Astrocyte (in vitro differentiated cells and primary cell): ENCODE results near the gene C1orf174. TPM values are rescaled to one million over a fixed set of nuclear protein-coding genes. Genes with fewer than 3 reads are reported as not detected.

Experiments
- DNase-seq: peaks from one replicate; pipeline ENCODE4 v3.0.0-alpha.2; 2010; ENCODE audit warnings: low read depth
- FAIRE-seq: peaks from 2 replicates; lab custom pipeline; 2011; peaks lifted over from hg19 to GRCh38; lab: Jason Lieb, UNC
- H2AFZ ChIP-seq: 2 replicates; pipeline ENCODE4 v1.6.0; 2012; ENCODE audit warnings: low read depth, low read length, inconsistent platforms
- H3K27ac ChIP-seq: 2 replicates; pipeline ENCODE4 v1.5.1; 2011; ENCODE audit warnings: low read depth, low read length, inconsistent platforms
- H3K27me3 ChIP-seq: 2 replicates; pipeline ENCODE4 v1.6.0; 2011; ENCODE audit warnings: low read length, inconsistent platforms; ENCODE audit not compliant: insufficient read depth
- H3K36me3 ChIP-seq: 2 replicates; pipeline ENCODE4 v1.5.1; 2011; ENCODE audit warnings: low read length, inconsistent platforms; ENCODE audit not compliant: insufficient read depth
- H3K4me1 ChIP-seq: 2 replicates; pipeline ENCODE4 v1.5.1; 2011; ENCODE audit warnings: low read length, inconsistent platforms; ENCODE audit not compliant: insufficient read depth
- H3K4me2 ChIP-seq: 2 replicates; pipeline ENCODE4 v1.6.0; 2012; ENCODE audit warnings: low read length, inconsistent platforms
- H3K4me3 ChIP-seq: 2 replicates; pipeline ENCODE4 v1.5.1; 2011; ENCODE audit warnings: low read depth, mild to moderate bottlenecking, low read length, inconsistent platforms; ENCODE audit not compliant: insufficient read depth
- H3K79me2 ChIP-seq: 2 replicates; pipeline ENCODE4 v1.6.0; 2012; ENCODE audit warnings: mild to moderate bottlenecking, low read length, inconsistent platforms; ENCODE audit not compliant: insufficient read depth
- H3K9ac ChIP-seq: 2 replicates; pipeline ENCODE4 v1.6.0; 2012; ENCODE audit warnings: mild to moderate bottlenecking, low read length, inconsistent platforms
- H3K9me3 ChIP-seq: 2 replicates; pipeline ENCODE4 v1.5.1; 2012; ENCODE audit warnings: low read depth, mild to moderate bottlenecking, low read length, inconsistent platforms; ENCODE audit not compliant: insufficient read depth
- H4K20me1 ChIP-seq: 2 replicates; pipeline ENCODE4 v1.6.0; 2012; ENCODE audit warnings: low read length, inconsistent platforms; ENCODE audit not compliant: insufficient read depth
- H3K27ac Mint-ChIP-seq: one replicate; pipeline ENCODE4 v1.8.0; 2021; ENCODE audit warnings: mild to moderate bottlenecking, mixed read lengths; ENCODE audit not compliant: unreplicated experiment
- H3K27me3 Mint-ChIP-seq: one replicate; pipeline ENCODE4 v1.8.0; 2021; ENCODE audit warnings: low read depth, mixed read lengths; ENCODE audit not compliant: unreplicated experiment
- H3K36me3 Mint-ChIP-seq: one replicate; pipeline ENCODE4 v1.8.0; 2021; ENCODE audit warnings: low read depth, mixed read lengths; ENCODE audit not compliant: unreplicated experiment
- H3K4me1 Mint-ChIP-seq: one replicate; pipeline ENCODE4 v1.8.0; 2021; ENCODE audit warnings: low read depth, mixed read lengths; ENCODE audit not compliant: unreplicated experiment
- H3K4me3 Mint-ChIP-seq: one replicate; pipeline ENCODE4 v1.8.0; 2021; ENCODE audit warnings: mild to moderate bottlenecking, moderate library complexity, mixed read lengths; ENCODE audit not compliant: unreplicated experiment
- H3K9me3 Mint-ChIP-seq: one replicate; pipeline ENCODE4 v1.8.0; 2021; ENCODE audit warnings: mild to moderate bottlenecking, mixed read lengths; ENCODE audit not compliant: unreplicated experiment
- CTCF ChIP-seq: IDR thresholded peaks from 2 replicates; pipeline ENCODE4 v1.5.1; 2011; ENCODE audit warnings: low read depth, mild to moderate bottlenecking, inconsistent platforms, low read length, moderate library complexity; ENCODE audit not compliant: insufficient read depth
- EZH2 ChIP-seq: IDR thresholded peaks from 2 replicates; pipeline ENCODE4 v1.6.1; 2012; ENCODE audit warnings: mild to moderate bottlenecking, low read length, inconsistent platforms; ENCODE audit not compliant: insufficient read depth
- total RNA-seq: library from RNA; stranded (reverse); gene quantifications from 2 replicates; pipeline ENCODE4 v1.2.1, GENCODE V29; 2021

Gene C1orf174
- total RNA-seq, 1 donor from 2014 or later, result 26.1 TPM

DNA sequence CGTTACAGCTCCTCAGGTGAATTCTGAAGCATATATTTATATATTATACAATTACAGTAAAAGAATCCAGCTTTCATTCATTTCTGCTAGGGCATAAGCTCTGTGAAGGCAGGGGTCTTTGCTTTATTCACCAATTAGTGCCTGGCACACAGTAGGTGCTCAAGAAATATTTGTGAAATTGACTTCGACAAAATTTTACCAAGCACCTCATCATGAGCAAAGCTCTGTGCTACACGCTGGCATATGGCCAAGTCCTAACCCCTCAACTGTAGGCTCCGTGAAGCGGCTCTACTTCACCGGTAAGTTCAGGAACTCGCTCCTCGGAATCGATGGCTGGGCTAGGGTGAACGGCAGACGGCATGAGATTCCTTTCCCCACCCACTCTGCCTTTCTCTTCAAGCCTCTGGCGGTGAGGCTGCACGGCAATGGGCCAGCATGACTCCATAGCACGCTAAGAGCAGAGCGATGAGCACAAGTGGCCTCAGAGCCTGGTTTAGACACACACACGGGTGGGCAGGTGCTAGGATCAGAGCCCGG is 8.7 kb downstream of the C1orf174 start:
- no peak overlapping the region for H3K4me2 ChIP-seq
- peaks cover 43% of the 10 kb centered on the region for H3K79me2 ChIP-seq
- FAIRE-seq, result no peak
- no peak overlapping the region for H3K27ac ChIP-seq
- H3K27ac Mint-ChIP-seq, result no peak overlapping the region
- no peaks in the 10 kb centered on the region for H3K9me3 ChIP-seq
- no peak overlapping the region for H3K9ac ChIP-seq
- no peak overlapping the region for H3K4me3 ChIP-seq
- peaks cover 11% of the 10 kb centered on the region for H3K4me1 Mint-ChIP-seq
- no peaks in the 10 kb centered on the region for H3K9me3 Mint-ChIP-seq
- no peaks in the 10 kb centered on the region for H3K27me3 Mint-ChIP-seq
- no peaks in the 10 kb centered on the region for H3K27me3 ChIP-seq
- no peak overlapping the region for H2AFZ ChIP-seq
- DNase-seq, result no peak
- no peaks in the 10 kb centered on the region for H3K4me1 ChIP-seq
- TF ChIP-seq CTCF (no peak), EZH2 (no peak)
- peaks cover 33% of the 10 kb centered on the region for H4K20me1 ChIP-seq
- H3K36me3 ChIP-seq, result peaks cover 23% of the 10 kb centered on the region
- H3K4me3 Mint-ChIP-seq, result no peak overlapping the region
- H3K36me3 Mint-ChIP-seq, result peaks cover 17% of the 10 kb centered on the region

DNA sequence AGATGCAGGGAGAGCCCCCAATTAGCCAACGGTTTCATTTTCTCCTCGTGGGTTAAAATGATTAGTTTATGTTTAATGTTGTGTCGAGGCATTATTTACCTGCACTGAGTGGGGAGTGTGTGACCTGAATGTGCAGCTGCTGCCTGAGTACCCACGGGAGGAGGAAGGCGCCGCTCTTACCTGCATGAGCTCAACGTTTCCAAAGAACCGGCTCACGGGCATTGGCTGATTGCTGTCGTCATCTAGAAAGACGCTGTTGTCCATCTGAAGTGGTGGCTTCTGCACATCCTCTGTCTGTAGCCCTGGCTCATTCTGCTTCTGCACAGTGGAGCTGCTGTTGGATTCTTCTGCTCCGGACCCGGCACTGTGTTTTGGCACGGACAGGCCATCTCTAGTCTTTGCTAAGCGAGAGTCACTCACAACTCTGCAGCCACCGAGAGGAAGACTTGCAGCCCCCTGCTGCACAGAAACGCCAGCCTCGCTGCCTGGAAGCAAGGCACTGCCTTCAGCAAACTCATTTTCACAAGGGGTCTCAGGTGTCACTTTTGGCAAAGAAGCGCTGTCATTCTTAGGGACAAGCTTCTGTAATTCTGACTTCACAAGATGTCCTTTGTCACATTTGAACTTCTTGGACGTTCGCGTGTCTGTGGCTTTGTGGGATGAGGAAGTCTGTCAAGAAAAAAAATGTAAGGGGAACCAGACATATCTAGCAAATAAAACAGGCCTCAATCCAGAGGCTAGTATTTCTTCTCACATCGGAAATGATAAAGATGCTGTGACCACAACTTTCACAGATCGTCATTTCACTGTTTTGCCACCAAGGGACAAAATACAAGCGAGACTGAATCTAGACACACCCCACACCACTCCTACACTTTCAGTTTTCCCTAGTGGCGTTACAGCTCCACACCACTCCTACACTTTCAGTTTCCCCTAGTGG is 9.4 kb downstream of the C1orf174 start:
- Histone ChIP-seq H3K79me2 (peaks cover 36% of the 10 kb centered on the region), H3K4me3 (no peak overlapping the region), H3K9me3 (no peaks in the 10 kb centered on the region), H3K27ac (no peak overlapping the region), H4K20me1 (peaks cover 26% of the 10 kb centered on the region), H2AFZ (no peak overlapping the region), H3K9ac (no peak overlapping the region), H3K27me3 (no peaks in the 10 kb centered on the region), H3K4me1 (no peaks in the 10 kb centered on the region), H3K36me3 (peaks cover 23% of the 10 kb centered on the region), H3K4me2 (no peak overlapping the region)
- Mint-ChIP-seq H3K27me3 (no peaks in the 10 kb centered on the region), H3K36me3 (peaks cover 17% of the 10 kb centered on the region), H3K4me1 (peaks cover 5% of the 10 kb centered on the region), H3K9me3 (no peaks in the 10 kb centered on the region), H3K4me3 (no peak overlapping the region), H3K27ac (no peak overlapping the region)
- DNase-seq (no peak), FAIRE-seq (no peak)
- TF ChIP-seq CTCF, result no peak

DNA sequence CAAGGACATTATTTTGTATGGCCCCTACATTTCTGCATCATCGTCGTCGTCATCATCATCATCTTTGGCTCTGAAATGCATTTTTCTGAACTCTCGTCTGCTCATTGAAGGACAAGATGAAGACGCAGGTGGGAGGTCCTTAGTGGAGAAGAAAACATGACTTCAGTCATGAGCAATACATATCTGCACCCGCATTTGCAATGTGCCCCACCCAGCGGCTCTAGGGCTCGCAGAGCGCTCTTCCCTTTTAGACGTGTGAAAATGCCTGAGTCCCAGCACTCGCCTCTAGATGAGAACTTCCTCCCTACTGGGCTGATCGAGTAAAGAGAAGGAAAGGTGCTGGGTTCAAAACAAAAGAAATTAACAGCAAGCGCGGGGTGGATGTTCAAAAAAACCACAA is 10.1 kb downstream of the C1orf174 start:
- H3K27me3 ChIP-seq, result no peaks in the 10 kb centered on the region
- DNase-seq (no peak), FAIRE-seq (no peak)
- H3K27ac ChIP-seq, result no peak overlapping the region
- H3K4me1 Mint-ChIP-seq, result no peaks in the 10 kb centered on the region
- H4K20me1 ChIP-seq, result peaks cover 18% of the 10 kb centered on the region
- H3K36me3 Mint-ChIP-seq, result peaks cover 13% of the 10 kb centered on the region
- peaks cover 28% of the 10 kb centered on the region for H3K79me2 ChIP-seq
- no peak for TF ChIP-seq CTCF
- H3K36me3 ChIP-seq, result peaks cover 27% of the 10 kb centered on the region
- no peak overlapping the region for H3K4me3 Mint-ChIP-seq
- no peaks in the 10 kb centered on the region for H3K9me3 ChIP-seq
- H3K4me1 ChIP-seq, result no peaks in the 10 kb centered on the region
- no peak overlapping the region for H3K9ac ChIP-seq
- no peak overlapping the region for H3K4me3 ChIP-seq
- H3K27ac Mint-ChIP-seq, result no peak overlapping the region
- no peak overlapping the region for H2AFZ ChIP-seq
- no peaks in the 10 kb centered on the region for H3K27me3 Mint-ChIP-seq
- no peak overlapping the region for H3K4me2 ChIP-seq
- H3K9me3 Mint-ChIP-seq, result no peaks in the 10 kb centered on the region
